ENCODE results near the gene OR1J1.

The OR1J1 gene

GRCh38 chr9:122474561-122474960, 3.2 kb downstream of the OR1J1 start:
- ChIA-PET POLR2A (no interaction called here), CTCF (interaction anchor here (2.0 to 2.9 kb wide), 2 partner anchors 9 to 24 kb away, joined by 5 to 9 read pairs; no protein-coding TSS in a partner anchor)
- DNase-seq (ENCODE audit: extremely low spot score) = no peak
- TF ChIP-seq, protein P1, sequence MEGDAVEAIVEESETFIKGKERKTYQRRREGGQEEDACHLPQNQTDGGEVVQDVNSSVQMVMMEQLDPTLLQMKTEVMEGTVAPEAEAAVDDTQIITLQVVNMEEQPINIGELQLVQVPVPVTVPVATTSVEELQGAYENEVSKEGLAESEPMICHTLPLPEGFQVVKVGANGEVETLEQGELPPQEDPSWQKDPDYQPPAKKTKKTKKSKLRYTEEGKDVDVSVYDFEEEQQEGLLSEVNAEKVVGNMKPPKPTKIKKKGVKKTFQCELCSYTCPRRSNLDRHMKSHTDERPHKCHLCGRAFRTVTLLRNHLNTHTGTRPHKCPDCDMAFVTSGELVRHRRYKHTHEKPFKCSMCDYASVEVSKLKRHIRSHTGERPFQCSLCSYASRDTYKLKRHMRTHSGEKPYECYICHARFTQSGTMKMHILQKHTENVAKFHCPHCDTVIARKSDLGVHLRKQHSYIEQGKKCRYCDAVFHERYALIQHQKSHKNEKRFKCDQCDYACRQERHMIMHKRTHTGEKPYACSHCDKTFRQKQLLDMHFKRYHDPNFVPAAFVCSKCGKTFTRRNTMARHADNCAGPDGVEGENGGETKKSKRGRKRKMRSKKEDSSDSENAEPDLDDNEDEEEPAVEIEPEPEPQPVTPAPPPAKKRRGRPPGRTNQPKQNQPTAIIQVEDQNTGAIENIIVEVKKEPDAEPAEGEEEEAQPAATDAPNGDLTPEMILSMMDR (IDR thresholded peaks at IDR 0.05; ENCODE audit: control extremely low read depth, extremely low read depth, low read depth, missing control alignments) = no peak

- DNase-seq (ENCODE audit: extremely low spot score) = no peak
- TF ChIP-seq, protein P1 (IDR thresholded peaks at IDR 0.05; ENCODE audit: control extremely low read depth, extremely low read depth, low read depth, missing control alignments) = no peak
- POLR2A ChIA-PET = no interaction called here
- CTCF ChIA-PET = interaction anchor here (1.9 kb wide), 1 partner anchor 342 kb away, joined by 6 read pairs; no protein-coding TSS in a partner anchor
Measured at GRCh38 chr9:122468735-122469134, 9.0 kb downstream of the OR1J1 start.

- ChIA-PET CTCF (interaction anchor here (1.3 to 4.5 kb wide), 4 partner anchors 9 to 342 kb away, joined by 5 to 65 read pairs (median 18); no protein-coding TSS in a partner anchor), POLR2A (no interaction called here)
- TF ChIP-seq, protein P1 (IDR thresholded peaks at IDR 0.05; ENCODE audit: control extremely low read depth, extremely low read depth, low read depth, missing control alignments) = no peak
- no peak for DNase-seq (ENCODE audit: extremely low spot score)
Measured at GRCh38 chr9:122466456-122466855, 11.3 kb downstream of the OR1J1 start.

GRCh38 chr9:122464633-122465567, 12.8 kb downstream of the OR1J1 start:
- peak; percentile 67 for DNase-seq (ENCODE audit: extremely low spot score)
- CTCF ChIA-PET = interaction anchor here (0.7 to 4.5 kb wide), 24 partner anchors 10 to 885 kb away, joined by 3 to 65 read pairs (median 4); partner anchors contain the start of gene OR1J1
- TF ChIP-seq, protein P1 (IDR thresholded peaks at IDR 0.05; ENCODE audit: control extremely low read depth, extremely low read depth, low read depth, missing control alignments) = peak; percentile 80
- POLR2A ChIA-PET = no interaction called here

DNA sequence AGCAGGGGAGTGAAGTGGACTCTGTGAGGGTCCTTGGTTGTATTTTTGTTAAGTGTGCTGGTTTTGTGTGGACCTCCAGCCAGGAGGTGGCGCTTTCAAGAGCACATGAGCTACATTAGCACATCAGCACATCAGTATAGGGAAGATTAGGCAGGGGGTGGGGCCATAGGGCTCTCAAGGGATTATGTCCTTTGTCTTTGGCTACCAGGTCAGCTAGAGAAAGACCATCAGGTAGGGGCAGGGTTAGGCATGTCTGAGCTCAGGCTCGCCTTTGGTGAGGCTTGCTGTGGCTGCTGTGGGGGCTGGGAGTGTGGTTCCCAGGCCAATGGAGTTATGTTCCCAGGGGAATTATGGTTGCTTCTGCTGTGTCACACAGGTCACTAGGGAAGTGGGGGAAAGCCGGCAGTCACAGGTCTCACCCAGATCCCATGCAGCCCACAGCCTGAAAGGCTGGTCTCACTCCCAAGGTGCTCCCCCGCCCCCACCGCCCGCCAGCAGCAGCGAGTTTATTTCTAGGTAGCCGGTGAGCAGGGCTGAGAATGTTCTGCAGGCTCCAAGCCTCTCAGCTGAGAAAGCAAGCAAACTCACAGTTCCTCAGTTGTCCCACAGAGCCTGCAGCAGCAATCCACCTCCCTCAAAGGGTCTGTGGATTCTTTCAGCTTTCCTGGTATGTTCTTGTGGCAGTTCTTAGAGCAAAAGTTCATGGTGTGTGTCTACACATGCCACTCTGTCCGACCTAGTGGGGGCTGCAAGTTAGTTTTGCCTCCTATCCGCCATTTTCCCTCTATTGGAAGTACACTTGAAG, 13.7 kb downstream of the OR1J1 start:
- no peak for DNase-seq (ENCODE audit: extremely low spot score)
- ChIA-PET POLR2A (no interaction called here), CTCF (interaction anchor here (0.7 to 4.5 kb wide), 21 partner anchors 9 to 885 kb away, joined by 3 to 65 read pairs (median 4); partner anchors contain the start of gene OR1J1)
- TF ChIP-seq, protein P1 (IDR thresholded peaks at IDR 0.05; ENCODE audit: control extremely low read depth, extremely low read depth, low read depth, missing control alignments) = peak; percentile 49

GRCh38 chr9:122457787-122458186, 19.9 kb downstream of the OR1J1 start:
- TF ChIP-seq, protein P1 (IDR thresholded peaks at IDR 0.05; ENCODE audit: control extremely low read depth, extremely low read depth, low read depth, missing control alignments) = no peak
- ChIA-PET CTCF (no interaction called here), POLR2A (no interaction called here)

More at GRCh38 chr9:122457787-122458186, 19.9 kb downstream of the OR1J1 start:
- no peak for DNase-seq (ENCODE audit: extremely low spot score)

Measured in GM10248 (cell line).